Measurements from ENCODE around the gene ARIH2.

DNA sequence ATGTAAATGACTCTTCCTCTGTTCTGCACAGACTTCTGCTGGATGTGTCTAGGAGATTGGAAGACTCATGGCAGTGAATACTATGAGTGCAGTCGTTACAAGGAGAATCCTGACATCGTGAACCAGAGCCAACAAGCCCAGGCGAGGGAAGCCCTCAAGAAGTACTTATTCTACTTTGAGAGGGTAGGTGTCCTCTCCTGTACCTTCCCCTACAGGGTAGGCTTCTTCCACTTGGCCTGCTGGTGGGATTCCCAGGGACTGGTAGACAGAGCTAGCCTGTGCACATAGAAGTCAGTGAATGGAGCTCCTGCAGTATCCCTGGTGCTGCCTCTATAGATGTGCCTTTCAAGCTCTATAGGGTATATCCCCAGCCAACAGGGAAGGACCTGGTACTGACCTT is 60.8 kb downstream of the ARIH2 start:
- no peak for TF ChIP-seq POLR2A (IDR thresholded peaks at IDR 0.05)
- TF ChIP-seq CTCF (IDR thresholded peaks at IDR 0.05), result no peak
